OCI-LY1 (cell line): ENCODE results near the gene MTHFD1L.
"Not testable (repeated sequence)": the region's sequence is repeated elsewhere in the genome, so short reads cannot be mapped to it uniquely, and the experiment has no call there.

Source experiments
- H2AFZ ChIP-seq: fragments of 200-600 bp; sonication (generic), shearing (Covaris generic); 2 replicates; pipeline ENCODE4 v1.6.0; 2014; ENCODE audit warnings: antibody characterized with exemption, mild to moderate bottlenecking, low read length
- H3F3A ChIP-seq: fragments of 200-600 bp; sonication (generic), shearing (Covaris generic); 2 replicates; pipeline ENCODE4 v1.6.0; 2014; ENCODE audit warnings: mild to moderate bottlenecking, antibody characterized with exemption, low read length, moderate library complexity; ENCODE audit not compliant: insufficient read depth
- H3K27ac ChIP-seq: fragments of 200-600 bp; sonication (generic); 2 replicates; pipeline ENCODE4 v1.5.1; 2014; ENCODE audit warnings: low read length, mixed run types, mild to moderate bottlenecking, low read depth; ENCODE audit not compliant: poor library complexity, severe bottlenecking
- H3K27me3 ChIP-seq: fragments of 200-600 bp; sonication (generic); 2 replicates; pipeline ENCODE4 v1.6.0; 2014; ENCODE audit warnings: antibody characterized with exemption, mild to moderate bottlenecking, low read length, moderate library complexity; ENCODE audit not compliant: insufficient read depth
- H3K36me3 ChIP-seq: fragments of 200-600 bp; sonication (generic); 2 replicates; pipeline ENCODE4 v1.6.1; 2014; ENCODE audit warnings: mild to moderate bottlenecking, antibody characterized with exemption, low read length, moderate library complexity, mixed read lengths; ENCODE audit not compliant: insufficient read depth
- H3K4me1 ChIP-seq: fragments of 200-600 bp; sonication (generic); 2 replicates; pipeline ENCODE4 v1.5.1; 2014; ENCODE audit warnings: mild to moderate bottlenecking, low read length, moderate library complexity; ENCODE audit not compliant: insufficient read depth, severe bottlenecking
- H3K4me2 ChIP-seq: fragments of 200-600 bp; sonication (generic), shearing (Covaris generic); 2 replicates; pipeline ENCODE4 v1.6.1; 2014; ENCODE audit warnings: low read length
- H3K4me3 ChIP-seq: fragments of 200-600 bp; sonication (generic); 2 replicates; pipeline ENCODE4 v1.5.1; 2014; ENCODE audit warnings: low read length, low read depth, mild to moderate bottlenecking, mixed read lengths; ENCODE audit not compliant: poor library complexity, severe bottlenecking
- H3K79me2 ChIP-seq: fragments of 200-600 bp; shearing (Covaris generic); 2 replicates; pipeline ENCODE4 v1.6.1; 2016; ENCODE audit warnings: mixed run types, low read length, mixed read lengths; ENCODE audit not compliant: insufficient read depth
- H3K9ac ChIP-seq: fragments of 200-600 bp; sonication (generic), shearing (Covaris generic); 2 replicates; pipeline ENCODE4 v1.6.1; 2014; ENCODE audit warnings: mild to moderate bottlenecking, low read length, mixed read lengths
- H3K9me2 ChIP-seq: fragments of 200-600 bp; sonication (generic), shearing (Covaris generic); 2 replicates; pipeline ENCODE4 v1.6.1; 2014; ENCODE audit warnings: low read depth, mild to moderate bottlenecking, low read length, mixed read lengths
- H3K9me3 ChIP-seq: fragments of 200-600 bp; shearing (Covaris generic); 2 replicates; pipeline ENCODE4 v1.6.1; 2014; ENCODE audit warnings: low read length, mixed read lengths
- H4K20me1 ChIP-seq: fragments of 200-600 bp; sonication (generic), shearing (Covaris generic); 2 replicates; pipeline ENCODE4 v1.6.0; 2016; ENCODE audit warnings: mild to moderate bottlenecking, low read length; ENCODE audit not compliant: insufficient read depth
- EZH2 ChIP-seq: fragments of 200-600 bp; sonication (generic), shearing (Covaris generic); IDR thresholded peaks from 2 replicates; pipeline ENCODE4 v1.8.0; 2017; ENCODE audit warnings: borderline replicate concordance, mixed run types, mild to moderate bottlenecking, antibody characterized with exemption, low read length, moderate library complexity, mixed read lengths
- TF ChIP-seq, protein P1 (sequence below): fragments of 200-600 bp; sonication (generic), shearing (Covaris generic); IDR thresholded peaks from 2 replicates; pipeline ENCODE4 v1.5.1; 2017; ENCODE audit warnings: mild to moderate bottlenecking, antibody characterized with exemption, low read length, moderate library complexity, mixed read lengths

MTHFD1L gene

GRCh38 chr6:151119823-151120524 lies 254.5 kb downstream of the MTHFD1L start:
- Histone ChIP-seq H3K36me3 (no peaks in the 10 kb centered on the region), H3K9ac (no peak overlapping the region), H3K4me3 (no peak overlapping the region), H3F3A (no peaks in the 10 kb centered on the region), H3K27ac (no peak overlapping the region), H3K27me3 (no peaks in the 10 kb centered on the region), H4K20me1 (no peaks in the 10 kb centered on the region), H3K9me3 (no peaks in the 10 kb centered on the region), H2AFZ (no peak overlapping the region), H3K79me2 (no peaks in the 10 kb centered on the region), H3K4me2 (no peak overlapping the region), H3K4me1 (no peaks in the 10 kb centered on the region), H3K9me2 (no peaks in the 10 kb centered on the region)
- TF ChIP-seq, protein P1, sequence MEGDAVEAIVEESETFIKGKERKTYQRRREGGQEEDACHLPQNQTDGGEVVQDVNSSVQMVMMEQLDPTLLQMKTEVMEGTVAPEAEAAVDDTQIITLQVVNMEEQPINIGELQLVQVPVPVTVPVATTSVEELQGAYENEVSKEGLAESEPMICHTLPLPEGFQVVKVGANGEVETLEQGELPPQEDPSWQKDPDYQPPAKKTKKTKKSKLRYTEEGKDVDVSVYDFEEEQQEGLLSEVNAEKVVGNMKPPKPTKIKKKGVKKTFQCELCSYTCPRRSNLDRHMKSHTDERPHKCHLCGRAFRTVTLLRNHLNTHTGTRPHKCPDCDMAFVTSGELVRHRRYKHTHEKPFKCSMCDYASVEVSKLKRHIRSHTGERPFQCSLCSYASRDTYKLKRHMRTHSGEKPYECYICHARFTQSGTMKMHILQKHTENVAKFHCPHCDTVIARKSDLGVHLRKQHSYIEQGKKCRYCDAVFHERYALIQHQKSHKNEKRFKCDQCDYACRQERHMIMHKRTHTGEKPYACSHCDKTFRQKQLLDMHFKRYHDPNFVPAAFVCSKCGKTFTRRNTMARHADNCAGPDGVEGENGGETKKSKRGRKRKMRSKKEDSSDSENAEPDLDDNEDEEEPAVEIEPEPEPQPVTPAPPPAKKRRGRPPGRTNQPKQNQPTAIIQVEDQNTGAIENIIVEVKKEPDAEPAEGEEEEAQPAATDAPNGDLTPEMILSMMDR, result no peak
- no peak for TF ChIP-seq EZH2

DNA sequence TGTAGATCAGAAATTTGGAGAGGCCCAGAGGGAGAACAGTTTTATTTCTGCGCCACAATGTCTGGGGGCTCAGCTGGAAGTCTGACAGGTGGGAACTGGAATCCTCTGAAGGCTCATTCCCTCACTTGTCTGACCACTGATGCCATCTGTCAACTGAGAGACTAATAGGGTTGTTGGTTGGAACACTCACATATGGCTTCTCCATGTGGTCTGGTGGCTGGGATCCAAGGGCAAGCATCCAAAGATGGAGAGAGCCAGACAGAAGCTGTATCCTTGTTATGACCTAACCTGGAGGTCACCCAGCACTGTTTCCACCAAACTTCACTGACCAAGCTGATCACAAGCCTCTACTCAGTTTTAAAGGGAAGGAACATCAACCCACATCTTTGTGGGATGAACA lies 256.4 kb downstream of the MTHFD1L start:
- no peaks in the 10 kb centered on the region for H3K9me2 ChIP-seq
- no peaks in the 10 kb centered on the region for H3K79me2 ChIP-seq
- H3K4me2 ChIP-seq, result no peak overlapping the region
- H3K27ac ChIP-seq, result no peak overlapping the region
- H3K9me3 ChIP-seq, result no peaks in the 10 kb centered on the region
- no peaks in the 10 kb centered on the region for H3K27me3 ChIP-seq
- H3K36me3 ChIP-seq, result no peaks in the 10 kb centered on the region
- no peaks in the 10 kb centered on the region for H3F3A ChIP-seq
- H4K20me1 ChIP-seq, result no peaks in the 10 kb centered on the region
- TF ChIP-seq, protein P1, result no peak
- TF ChIP-seq EZH2, result no peak
- no peaks in the 10 kb centered on the region for H3K4me1 ChIP-seq
- no peak overlapping the region for H2AFZ ChIP-seq
- H3K9ac ChIP-seq, result no peak overlapping the region
- H3K4me3 ChIP-seq, result no peak overlapping the region

DNA sequence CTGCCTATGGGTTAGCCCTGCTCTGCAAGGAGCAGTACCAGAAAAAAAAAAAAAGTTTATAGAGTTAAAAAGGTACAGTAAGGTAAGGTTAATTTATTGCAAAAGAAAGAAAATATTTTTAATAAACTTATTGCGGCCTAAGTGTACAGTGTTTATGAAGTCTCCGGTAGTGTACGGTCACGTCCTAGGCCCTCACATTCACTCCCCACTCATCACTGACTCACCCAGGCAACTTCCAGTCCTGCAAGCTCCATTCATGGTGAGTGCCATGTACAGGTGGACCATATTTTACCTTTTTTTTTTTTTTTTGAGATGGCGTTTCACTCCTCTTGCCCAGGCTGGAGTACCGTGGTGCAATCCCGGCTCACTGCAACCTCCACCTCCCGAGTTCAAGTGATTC lies 258.1 kb downstream of the MTHFD1L start:
- H3K36me3 ChIP-seq, H3K27me3 ChIP-seq, H3K4me1 ChIP-seq, H2AFZ ChIP-seq, H3F3A ChIP-seq, H3K9me3 ChIP-seq, H3K4me2 ChIP-seq, H3K79me2 ChIP-seq, H3K9ac ChIP-seq, H3K4me3 ChIP-seq, H3K9me2 ChIP-seq, H3K27ac ChIP-seq, H4K20me1 ChIP-seq: not testable (repeated sequence)

DNA sequence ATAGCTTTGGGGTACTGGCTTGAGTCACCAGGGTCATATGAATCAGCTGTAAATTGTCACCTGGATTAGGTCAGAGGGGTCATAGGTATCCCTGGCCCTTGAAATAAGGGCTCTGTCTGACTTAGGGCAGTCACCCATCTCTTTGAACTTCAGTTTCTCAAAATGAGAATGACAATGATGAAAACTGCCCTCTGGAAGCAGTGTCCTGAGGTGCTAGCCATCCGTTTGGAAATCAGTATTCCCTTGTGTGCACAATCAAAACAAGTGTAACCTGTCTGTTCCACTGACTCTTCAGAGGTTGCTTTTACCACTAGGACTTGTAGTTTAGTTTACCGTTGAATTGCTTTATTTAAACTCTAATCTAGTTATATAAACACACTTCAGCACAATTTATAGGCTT lies 259.7 kb downstream of the MTHFD1L start:
- not testable (repeated sequence) for H3K4me2 ChIP-seq, H4K20me1 ChIP-seq, H3K4me1 ChIP-seq, H3K27me3 ChIP-seq, H3K9ac ChIP-seq, H3K27ac ChIP-seq, H3K79me2 ChIP-seq, H3K9me3 ChIP-seq, H3F3A ChIP-seq, H3K36me3 ChIP-seq, H3K9me2 ChIP-seq, H2AFZ ChIP-seq, H3K4me3 ChIP-seq

- H3K79me2 ChIP-seq, H2AFZ ChIP-seq, H3K4me1 ChIP-seq, H4K20me1 ChIP-seq, H3K9ac ChIP-seq, H3K9me3 ChIP-seq, H3K9me2 ChIP-seq, H3K4me2 ChIP-seq, H3K27ac ChIP-seq, H3F3A ChIP-seq, H3K27me3 ChIP-seq, H3K4me3 ChIP-seq, H3K36me3 ChIP-seq: not testable (repeated sequence)
Measured at GRCh38 chr6:151125651-151126416, 260.3 kb downstream of the MTHFD1L start.

DNA sequence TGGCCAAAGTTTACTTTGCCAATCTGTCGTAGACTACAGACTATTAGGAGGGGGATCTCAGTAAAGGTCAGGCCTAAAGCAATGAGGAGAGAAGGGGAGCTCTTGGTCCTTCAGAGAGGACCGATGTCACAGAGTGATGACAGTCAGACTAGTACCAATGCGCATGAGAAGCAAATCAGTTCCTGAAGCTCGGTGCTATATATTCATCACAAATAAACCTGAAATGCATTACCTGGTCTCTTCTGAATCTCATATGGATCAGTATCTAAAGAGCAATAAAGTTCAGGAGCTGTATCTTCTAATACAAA lies 260.9 kb downstream of the MTHFD1L start:
- not testable (repeated sequence) for H3K4me1 ChIP-seq, H3K9me3 ChIP-seq, H3K4me3 ChIP-seq, H3K79me2 ChIP-seq, H4K20me1 ChIP-seq, H3K4me2 ChIP-seq, H3K9me2 ChIP-seq, H3K36me3 ChIP-seq, H3K9ac ChIP-seq, H3K27me3 ChIP-seq, H3K27ac ChIP-seq, H3F3A ChIP-seq, H2AFZ ChIP-seq
